Neural progenitor cell (in vitro differentiated cells): ENCODE data around the gene SNX21. TPM values are rescaled to one million over a fixed set of nuclear protein-coding genes. Genes with fewer than 3 reads are reported as not detected.

Experiments
- DNase-seq: peaks from one replicate; pipeline ENCODE4 v3.0.0-alpha.2; 2016; ENCODE audit warnings: low spot score
- H2AFZ ChIP-seq: fragments of 200-600 bp; sonication (generic); replicated peaks from 2 replicates; pipeline ENCODE4 v1.6.1; 2016; ENCODE audit warnings: antibody characterized with exemption
- H3F3A ChIP-seq: fragments of 200-600 bp; sonication (generic); 2 replicates; pipeline ENCODE4 v1.6.1; 2016; ENCODE audit warnings: antibody characterized with exemption, low read depth
- H3K27ac ChIP-seq: fragments of 200-600 bp; sonication (generic); 2 replicates; pipeline ENCODE4 v1.5.1; 2016; ENCODE audit warnings: mild to moderate bottlenecking
- H3K27me3 ChIP-seq: fragments of 200-600 bp; sonication (generic); 2 replicates; pipeline ENCODE4 v1.6.1; 2016; ENCODE audit warnings: mild to moderate bottlenecking, moderate library complexity
- H3K36me3 ChIP-seq: fragments of 200-600 bp; sonication (generic); 2 replicates; pipeline ENCODE4 v1.5.1; 2016
- H3K4me1 ChIP-seq: fragments of 200-600 bp; sonication (generic); 2 replicates; pipeline ENCODE4 v1.6.1; 2016; ENCODE audit warnings: mixed run types
- H3K4me2 ChIP-seq: fragments of 200-600 bp; sonication (generic); 2 replicates; pipeline ENCODE4 v1.6.1; 2016
- H3K4me3 ChIP-seq: fragments of 200-600 bp; sonication (generic); 2 replicates; pipeline ENCODE4 v1.5.1; 2016
- H3K79me2 ChIP-seq: fragments of 200-600 bp; sonication (generic); 2 replicates; pipeline ENCODE4 v1.6.1; 2016; ENCODE audit warnings: low read depth
- H3K9ac ChIP-seq: fragments of 200-600 bp; sonication (generic); 2 replicates; pipeline ENCODE4 v1.6.1; 2016
- H3K9me3 ChIP-seq: fragments of 200-600 bp; sonication (generic); 2 replicates; pipeline ENCODE4 v1.5.1; 2016; ENCODE audit warnings: low read depth
- H4K20me1 ChIP-seq: fragments of 200-600 bp; sonication (generic); 2 replicates; pipeline ENCODE4 v1.6.1; 2016; ENCODE audit warnings: low read depth
- H3K27ac Mint-ChIP-seq: 3 replicates; pipeline ENCODE4 v1.8.0; 2021; ENCODE audit warnings: mixed read lengths
- H3K27me3 Mint-ChIP-seq: 2 replicates; pipeline ENCODE4 v1.8.0; 2022; ENCODE audit warnings: low read depth, mild to moderate bottlenecking, inconsistent platforms, moderate library complexity, mixed read lengths; ENCODE audit not compliant: insufficient read depth
- H3K36me3 Mint-ChIP-seq: 3 replicates; pipeline ENCODE4 v1.8.0; 2021; ENCODE audit warnings: mixed read lengths
- H3K4me1 Mint-ChIP-seq: 3 replicates; pipeline ENCODE4 v1.8.0; 2021; ENCODE audit warnings: mixed read lengths
- H3K4me3 Mint-ChIP-seq: 3 replicates; pipeline ENCODE4 v1.8.0; 2021; ENCODE audit warnings: mild to moderate bottlenecking, moderate library complexity, mixed read lengths
- H3K9me3 Mint-ChIP-seq: 3 replicates; pipeline ENCODE4 v1.8.0; 2020; ENCODE audit warnings: mixed read lengths
- CTCF ChIP-seq: fragments of 200-600 bp; sonication (generic); IDR thresholded peaks from 2 replicates; pipeline ENCODE4 v1.5.1; 2017; ENCODE audit warnings: antibody characterized with exemption, mild to moderate bottlenecking
- EZH2 ChIP-seq: fragments of 200-600 bp; sonication (generic); IDR thresholded peaks from 2 replicates; pipeline ENCODE4 v1.6.1; 2017; ENCODE audit warnings: antibody characterized with exemption, mild to moderate bottlenecking, moderate library complexity
- EZH2phosphoT487 ChIP-seq: fragments of 200-600 bp; sonication (generic); IDR thresholded peaks from 2 replicates; pipeline ENCODE4 v1.6.1; 2017; ENCODE audit warnings: antibody characterized with exemption
- total RNA-seq: library from RNA; depleted of rRNA; stranded (reverse); fragments of >200 nt; gene quantifications from 2 replicates; pipeline ENCODE4 v1.2.3, GENCODE V29; 2015; ENCODE audit warnings: low replicate concordance

The SNX21 gene
- total RNA-seq, 1 donor from 2014 or later = 12.2 TPM

- Histone ChIP-seq H3K27ac (no peak overlapping the region), H3K4me2 (peak overlapping the region; percentile 91), H3K9me3 (no peaks in the 10 kb centered on the region), H3K27me3 (peaks cover 9% of the 10 kb centered on the region), H3K79me2 (no peaks in the 10 kb centered on the region), H3F3A (peaks cover 4% of the 10 kb centered on the region), H3K4me1 (peaks cover 10% of the 10 kb centered on the region), H4K20me1 (no peaks in the 10 kb centered on the region), H3K4me3 (peak overlapping the region; percentile 88), H2AFZ (no peak overlapping the region), H3K9ac (no peak overlapping the region), H3K36me3 (no peaks in the 10 kb centered on the region)
- peak overlapping the region; percentile 94 for H3K4me3 Mint-ChIP-seq
- H3K4me1 Mint-ChIP-seq = peaks cover 32% of the 10 kb centered on the region
- H3K27ac Mint-ChIP-seq = no peak overlapping the region
- TF ChIP-seq EZH2phosphoT487 (no peak), CTCF (no peak), EZH2 (no peak)
- H3K27me3 Mint-ChIP-seq = peaks cover 9% of the 10 kb centered on the region
- peaks cover 6% of the 10 kb centered on the region for H3K36me3 Mint-ChIP-seq
- no peaks in the 10 kb centered on the region for H3K9me3 Mint-ChIP-seq
- peak; percentile 24 for DNase-seq
Measured at GRCh38 chr20:45892049-45892825, 58.6 kb downstream of the SNX21 start.

Other genes with a start within 250 kb of the SNX21 start
- gene WFDC10A, start 204.1 kb upstream of the SNX21 start, total RNA-seq = not detected in 2 replicates
- gene WFDC9, start 202.5 kb upstream of the SNX21 start, total RNA-seq = not detected in 2 replicates
- not detected in 2 replicates for gene WFDC11, start 163.6 kb upstream of the SNX21 start, total RNA-seq
- not detected in 2 replicates for gene WFDC13, start 131.8 kb upstream of the SNX21 start, total RNA-seq
- not detected in 2 replicates for gene WFDC10B, start 128.8 kb upstream of the SNX21 start, total RNA-seq
- not detected in 2 replicates for gene SPINT4, start 111.5 kb upstream of the SNX21 start, total RNA-seq
- not detected in 2 replicates for gene WFDC3, start 41.9 kb upstream of the SNX21 start, total RNA-seq
- 23.8 and 26.3 TPM in 2 replicates for gene DNTTIP1, start 41.8 kb upstream of the SNX21 start, total RNA-seq
- gene UBE2C, start 21.2 kb upstream of the SNX21 start, total RNA-seq = 325 and 442 TPM in 2 replicates
- 0.81 TPM in 1 of 2 replicates, not detected in the other for gene TNNC2, start 6.5 kb upstream of the SNX21 start, total RNA-seq
- 13.4 and 26.1 TPM in 2 replicates for gene ACOT8, start 23.6 kb downstream of the SNX21 start, total RNA-seq
- gene ZSWIM3, start 23.8 kb downstream of the SNX21 start, total RNA-seq = 3.7 and 5.4 TPM in 2 replicates
- gene ZSWIM1, start 47.4 kb downstream of the SNX21 start, total RNA-seq = 10.7 and 16.6 TPM in 2 replicates
- gene SPATA25, start 53.8 kb downstream of the SNX21 start, total RNA-seq = 0.43 and 0.54 TPM in 2 replicates
- 0.24 and 1.2 TPM in 2 replicates for gene NEURL2, start 57.4 kb downstream of the SNX21 start, total RNA-seq
- 15.1 and 30.9 TPM in 2 replicates for gene CTSA, start 57.5 kb downstream of the SNX21 start, total RNA-seq
- gene PLTP, start 78.4 kb downstream of the SNX21 start, total RNA-seq = 22.3 and 54.4 TPM in 2 replicates
- 9.5 and 24.5 TPM in 2 replicates for gene PCIF1, start 100.9 kb downstream of the SNX21 start, total RNA-seq
- gene ZNF335, start 138.4 kb downstream of the SNX21 start, total RNA-seq = 7.2 and 17.4 TPM in 2 replicates
- gene MMP9, start 175.1 kb downstream of the SNX21 start, total RNA-seq = 0.15 TPM in 1 of 2 replicates, not detected in the other
- 0.37 and 0.77 TPM in 2 replicates for gene SLC12A5, start 195.4 kb downstream of the SNX21 start, total RNA-seq